Central memory CD4-positive, alpha-beta T cell (primary cell): ENCODE results near the gene CATSPER3.

Source experiments
- DNase-seq: peaks from one replicate; pipeline ENCODE4 v3.0.0; 2022

Gene CATSPER3

DNA sequence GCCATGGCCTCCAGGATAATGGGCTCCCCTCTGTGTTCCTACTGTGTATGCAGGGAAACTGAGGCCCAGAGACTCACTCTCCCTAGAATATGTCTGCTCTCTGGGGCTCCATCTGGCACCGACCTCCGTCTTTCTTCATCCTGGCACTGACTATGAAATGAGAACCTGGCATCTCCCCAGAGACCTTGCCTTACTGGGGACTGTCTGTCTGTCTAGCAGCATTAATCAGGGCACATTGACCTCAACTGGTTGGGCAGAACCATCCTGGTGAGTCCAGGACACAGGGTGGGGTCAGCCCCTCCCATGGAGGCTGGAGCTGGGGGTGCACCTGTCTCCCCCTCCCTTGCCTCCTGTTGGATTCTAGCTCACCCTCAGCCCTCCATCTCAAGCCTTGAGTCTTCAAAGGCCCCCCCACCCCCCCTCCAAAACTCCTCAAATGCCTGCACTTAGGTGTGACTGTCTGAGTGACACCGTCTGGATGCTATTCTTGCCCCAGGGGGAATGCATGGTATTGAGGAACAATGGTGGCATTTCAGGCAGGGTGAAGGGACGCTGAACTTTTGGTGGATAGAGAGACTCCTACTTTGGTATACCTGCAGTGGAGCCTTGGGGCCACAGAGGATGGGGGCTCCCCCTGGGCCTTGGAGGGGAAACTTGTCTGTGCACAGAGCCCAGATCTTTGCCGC is 79.1 kb downstream of the CATSPER3 start:
- no peak for DNase-seq

- no peak for DNase-seq
Observed at GRCh38 chr5:135047347-135047695, 79.6 kb downstream of the CATSPER3 start.

- no peak for DNase-seq
Observed at GRCh38 chr5:135048286-135048685, 80.6 kb downstream of the CATSPER3 start.

DNA sequence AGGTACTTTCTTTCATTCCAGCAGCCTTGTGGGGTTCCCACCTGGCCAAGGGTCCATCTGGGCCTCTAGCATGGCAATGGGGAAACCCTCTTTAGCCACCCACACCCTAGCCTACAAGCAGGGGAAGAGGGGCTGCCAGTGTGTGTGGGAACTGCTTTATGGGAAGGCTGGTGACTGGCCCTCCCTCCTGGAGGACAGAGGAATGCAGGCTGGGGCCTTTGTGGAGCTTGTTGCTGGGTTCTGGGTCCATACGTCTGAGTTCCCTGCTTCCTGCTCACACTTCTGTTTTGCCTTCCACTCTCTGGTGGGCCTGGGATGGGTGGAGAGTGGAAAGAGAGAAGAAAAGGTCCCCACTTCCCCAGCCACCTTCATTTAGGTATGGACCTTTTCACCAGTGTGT is 81.2 kb downstream of the CATSPER3 start:
- DNase-seq: no peak

DNA sequence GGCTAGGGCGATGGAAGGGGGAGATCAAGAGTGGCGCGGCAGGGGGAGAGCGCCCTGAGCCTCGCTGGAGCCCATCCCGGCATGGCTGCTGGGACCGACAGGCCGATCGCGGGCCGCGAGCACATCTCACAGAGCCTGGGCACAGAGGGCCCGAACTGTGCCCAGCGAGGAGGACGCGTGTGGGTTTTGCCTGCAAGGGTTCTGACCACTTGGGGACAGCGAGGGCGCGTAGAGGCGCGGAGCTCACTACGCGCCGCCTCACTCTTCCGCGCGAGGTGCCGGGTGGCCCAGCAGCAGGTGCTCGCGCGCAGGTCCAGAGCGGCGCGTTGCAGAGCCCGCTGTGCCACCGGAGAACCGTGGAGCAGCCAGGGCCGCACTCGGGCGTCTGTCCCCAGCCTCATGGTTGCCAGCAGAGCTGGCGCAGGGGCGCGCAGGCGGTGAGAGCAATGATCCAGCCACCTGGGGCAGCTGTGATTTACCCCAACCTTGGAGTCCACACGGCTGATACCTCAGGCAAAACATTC is 82.6 kb downstream of the CATSPER3 start:
- DNase-seq: no peak

DNA sequence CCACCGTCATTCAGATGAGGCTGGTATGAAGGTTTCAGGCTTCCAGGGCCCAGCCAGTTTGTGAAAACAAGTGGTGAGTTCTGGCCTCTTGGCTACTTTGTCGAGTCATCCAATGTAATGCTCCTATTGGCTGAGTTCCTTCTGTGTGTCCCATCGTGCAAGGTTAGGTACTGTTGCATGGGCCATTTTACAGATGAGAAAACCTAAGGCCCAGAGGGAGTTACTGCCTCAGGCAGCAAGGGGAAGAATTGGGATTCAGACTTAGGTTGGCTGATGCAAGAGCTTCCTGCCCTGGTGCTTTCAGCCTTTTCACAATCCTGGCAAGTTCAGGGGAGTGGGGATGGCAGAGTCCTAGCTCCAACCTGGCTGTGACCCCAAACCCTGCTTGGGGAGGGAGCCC is 83.7 kb downstream of the CATSPER3 start:
- no peak for DNase-seq

DNA sequence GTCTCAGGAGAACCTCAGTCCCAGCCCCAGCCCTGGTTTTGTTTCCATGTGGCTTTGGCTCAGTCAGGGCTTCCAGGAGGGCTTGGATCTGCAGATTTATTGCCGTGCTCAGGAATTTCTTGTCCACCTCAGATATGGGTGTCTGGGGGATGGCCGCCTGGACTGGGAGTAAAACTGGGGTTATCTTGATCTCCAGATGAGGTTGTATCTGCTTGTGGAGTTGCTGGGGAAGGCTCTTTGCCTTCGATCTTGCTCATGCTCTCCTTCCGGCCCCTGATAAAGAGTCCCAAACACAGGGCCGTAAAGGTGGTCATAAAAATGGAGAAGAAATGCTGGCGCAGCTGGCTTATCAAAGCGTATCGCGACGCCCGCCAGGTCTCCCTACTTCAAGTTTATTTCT is 84.2 kb downstream of the CATSPER3 start:
- DNase-seq: no peak

- DNase-seq: no peak
Observed at GRCh38 chr5:135052511-135053145, 84.9 kb downstream of the CATSPER3 start.

DNA sequence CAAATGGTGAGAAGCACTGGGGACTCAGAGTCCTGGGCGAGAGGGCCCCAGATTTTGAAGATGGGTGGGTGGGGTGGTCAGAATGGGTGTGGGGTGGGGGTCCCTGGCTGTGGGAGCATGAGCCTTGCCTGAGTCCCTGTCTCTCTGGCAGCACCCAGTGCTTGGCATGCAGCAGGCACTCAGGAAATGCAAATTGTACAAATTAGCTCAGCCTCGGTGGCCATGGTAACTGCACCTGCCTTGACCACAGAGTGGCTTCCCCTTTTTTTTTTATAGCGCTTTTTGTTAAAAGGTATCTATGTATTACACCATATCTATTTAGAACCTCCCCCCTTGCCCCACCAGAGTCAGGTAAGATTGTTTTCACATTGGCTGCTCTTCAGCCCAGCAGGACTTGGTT is 85.6 kb downstream of the CATSPER3 start:
- no peak for DNase-seq

DNA sequence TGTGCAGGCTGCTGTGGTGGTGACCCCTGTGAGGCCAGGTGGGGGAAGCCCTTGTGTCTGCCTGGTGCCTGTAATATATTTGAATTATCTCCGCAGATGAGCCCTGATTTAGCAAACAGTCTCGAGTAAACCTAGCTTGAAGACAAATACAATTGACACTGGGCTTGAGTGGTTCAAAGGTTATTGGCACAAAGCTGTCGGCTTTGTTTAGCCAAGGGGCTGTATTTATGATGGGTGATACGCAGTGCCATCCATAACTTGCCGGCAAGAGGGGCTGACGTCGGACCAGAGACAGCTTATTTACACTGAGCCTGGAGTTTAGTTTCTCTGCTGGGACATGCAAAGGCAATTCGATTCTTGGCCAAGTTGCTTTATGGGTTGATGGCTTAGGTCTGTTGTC is 86.3 kb downstream of the CATSPER3 start:
- no peak for DNase-seq

DNA sequence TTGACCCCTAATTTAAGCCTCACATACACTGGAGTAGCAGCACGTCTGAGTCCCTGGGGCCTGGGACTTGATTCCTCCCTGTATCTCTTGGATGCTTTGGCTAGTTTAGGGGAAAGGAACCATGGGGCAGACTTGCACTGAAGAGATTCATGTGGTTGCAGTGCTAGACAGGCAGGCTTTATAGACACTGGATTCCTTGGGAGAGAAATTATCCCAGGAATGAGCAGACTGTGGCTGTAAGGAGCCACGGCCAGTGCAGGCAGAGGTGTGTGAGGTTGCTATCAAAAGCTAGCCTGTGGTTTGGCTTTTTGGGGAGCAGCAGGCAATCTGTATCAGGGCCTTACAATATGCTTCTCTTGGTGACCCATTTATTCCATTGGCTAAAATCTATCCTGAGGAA is 86.8 kb downstream of the CATSPER3 start:
- DNase-seq: no peak

GRCh38 chr5:135055396-135055795 is 87.7 kb downstream of the CATSPER3 start:
- DNase-seq: no peak

GRCh38 chr5:135056316-135057030 is 88.8 kb downstream of the CATSPER3 start:
- DNase-seq: no peak

- no peak for DNase-seq
Observed at GRCh38 chr5:135057233-135057632, 89.5 kb downstream of the CATSPER3 start.

GRCh38 chr5:135058331-135058732 is 90.6 kb downstream of the CATSPER3 start:
- no peak for DNase-seq

DNA sequence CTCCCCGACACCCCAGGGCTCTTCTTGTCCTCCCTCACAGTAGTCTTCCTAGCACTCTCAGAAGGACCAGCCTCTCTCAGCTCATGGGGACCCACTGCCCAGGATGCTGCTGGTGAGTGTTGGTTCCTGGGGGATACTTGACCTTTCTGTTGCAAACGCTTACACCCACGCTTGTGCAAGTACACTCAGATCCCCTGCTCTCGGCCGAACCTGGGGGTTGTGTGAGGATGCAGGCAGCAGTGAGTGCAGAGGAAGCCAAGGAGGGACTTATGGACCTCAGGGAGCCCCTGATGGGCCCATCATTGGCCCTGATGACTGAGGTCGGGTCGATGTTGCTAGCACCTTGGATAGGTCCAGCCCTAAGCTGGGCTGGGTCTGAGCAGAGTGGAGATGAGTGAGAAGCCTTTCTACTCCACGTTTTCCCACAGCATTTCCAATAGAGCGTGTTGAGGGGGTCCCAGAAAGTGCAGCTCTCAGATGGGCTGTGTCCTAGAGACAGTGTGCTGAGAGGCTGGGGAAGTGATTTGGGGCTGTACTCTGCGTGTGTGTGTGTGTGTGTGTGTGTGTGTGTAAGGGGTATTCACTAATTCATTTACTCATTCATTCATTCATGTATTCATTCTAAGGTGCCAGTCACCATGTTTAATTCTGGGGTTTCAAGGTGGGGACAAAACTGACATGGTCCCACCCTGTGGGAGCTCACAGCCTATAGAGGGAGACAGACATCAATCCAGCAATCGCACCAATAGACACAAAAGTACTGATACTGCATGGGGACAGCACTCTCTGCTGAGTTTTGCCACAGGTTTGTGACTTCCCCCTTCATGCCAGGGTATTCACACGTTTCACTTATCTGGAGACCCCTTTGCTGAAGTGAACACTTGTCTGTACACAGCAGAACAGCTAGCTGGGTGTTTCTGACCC is 91.6 kb downstream of the CATSPER3 start:
- DNase-seq: no peak

DNA sequence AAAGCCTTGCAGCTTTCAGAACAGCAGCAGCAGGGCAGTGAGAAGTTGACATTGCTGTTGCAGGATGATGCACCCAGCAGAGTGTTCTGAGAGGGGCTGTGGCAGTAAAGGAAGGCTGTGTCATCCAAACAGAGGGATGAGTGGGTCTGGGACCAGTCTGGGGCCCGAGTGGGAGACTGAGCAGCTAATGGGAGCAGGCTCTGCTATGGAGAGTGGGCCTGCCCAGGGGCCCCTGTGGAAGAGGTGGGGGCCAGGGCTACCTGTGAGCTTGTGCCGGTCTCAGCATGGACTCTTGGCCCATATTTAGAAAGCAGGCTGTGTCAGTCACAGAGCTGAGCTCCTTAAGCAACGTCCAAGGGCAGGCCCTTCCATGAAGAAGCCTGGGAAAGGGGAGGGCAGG is 92.3 kb downstream of the CATSPER3 start:
- DNase-seq: no peak

DNA sequence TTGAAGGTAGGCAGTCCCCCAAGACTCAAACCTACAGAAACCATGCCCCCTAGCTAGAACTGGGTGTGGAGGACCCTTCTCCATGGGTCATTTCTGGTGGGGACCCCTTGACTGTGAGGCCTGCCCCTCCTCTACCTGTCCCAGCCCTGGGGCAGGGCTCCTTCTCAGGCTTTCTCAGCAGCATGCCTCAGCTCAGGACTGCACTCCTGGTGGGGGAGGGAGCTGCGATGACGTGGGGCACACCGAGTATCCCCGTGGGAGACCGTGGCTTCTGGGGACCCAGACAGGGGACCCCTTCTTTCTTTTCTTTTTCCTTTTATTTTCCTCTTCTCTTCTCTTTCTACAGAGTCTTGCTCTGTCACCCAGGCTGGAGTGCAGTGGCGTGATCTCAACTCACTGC is 93.3 kb downstream of the CATSPER3 start:
- DNase-seq: no peak
